GM18511 (cell line): Measurements from ENCODE around the gene C20orf141.
"Not testable (repeated sequence)": the region's sequence is repeated elsewhere in the genome, so short reads cannot be mapped to it uniquely, and the experiment has no call there.

Source experiments
- ATAC-seq: cut with Tn5 transposase; IDR thresholded peaks from one replicate; pipeline ENCODE4 v1.9.1; 2021; ENCODE audit warnings: mild to moderate bottlenecking, moderate library complexity; ENCODE audit not compliant: unreplicated experiment

C20orf141 gene

GRCh38 chr20:2820084-2820895, 5.5 kb downstream of the C20orf141 start:
- no peak for ATAC-seq

GRCh38 chr20:2820896-2821869, 6.4 kb downstream of the C20orf141 start:
- no peak for ATAC-seq

GRCh38 chr20:2822073-2822472, 7.3 kb downstream of the C20orf141 start:
- no peak for ATAC-seq

- ATAC-seq: no peak
Observed at GRCh38 chr20:2825761-2826160, 11.0 kb downstream of the C20orf141 start.

GRCh38 chr20:2826655-2827054, 11.9 kb downstream of the C20orf141 start:
- no peak for ATAC-seq

- ATAC-seq: no peak
Observed at GRCh38 chr20:2829376-2829775, 14.6 kb downstream of the C20orf141 start.

- not testable (repeated sequence) for ATAC-seq
Observed at GRCh38 chr20:2831206-2831605, 16.4 kb downstream of the C20orf141 start.

GRCh38 chr20:2833761-2834160, 19.0 kb downstream of the C20orf141 start:
- ATAC-seq: no peak

GRCh38 chr20:2834401-2835110, 19.8 kb downstream of the C20orf141 start:
- ATAC-seq: no peak

- ATAC-seq: no peak
Observed at GRCh38 chr20:2835331-2835796, 20.6 kb downstream of the C20orf141 start.

GRCh38 chr20:2836035-2836434, 21.2 kb downstream of the C20orf141 start:
- ATAC-seq: no peak

- no peak for ATAC-seq
Observed at GRCh38 chr20:2837221-2837960, 22.6 kb downstream of the C20orf141 start.

GRCh38 chr20:2838170-2838797, 23.5 kb downstream of the C20orf141 start:
- no peak for ATAC-seq

GRCh38 chr20:2838847-2839671, 24.3 kb downstream of the C20orf141 start:
- ATAC-seq: no peak

- no peak for ATAC-seq
Observed at GRCh38 chr20:2839732-2840137, 24.9 kb downstream of the C20orf141 start.

- peak; percentile 96 for ATAC-seq
Observed at GRCh38 chr20:2840138-2840966, 25.6 kb downstream of the C20orf141 start, which contains the start of the genes PCED1A and VPS16. PCED1A (minus strand) TSS chr20:2840655; CDS start chr20:2839912, 743 bp downstream. VPS16 (plus strand) TSS chr20:2840745; CDS start chr20:2840775, 30 bp downstream.

GRCh38 chr20:2840967-2841531, 26.3 kb downstream of the C20orf141 start:
- ATAC-seq: peak; percentile 40
